ENCODE data around the gene FOXP3.

Gene FOXP3

DNA sequence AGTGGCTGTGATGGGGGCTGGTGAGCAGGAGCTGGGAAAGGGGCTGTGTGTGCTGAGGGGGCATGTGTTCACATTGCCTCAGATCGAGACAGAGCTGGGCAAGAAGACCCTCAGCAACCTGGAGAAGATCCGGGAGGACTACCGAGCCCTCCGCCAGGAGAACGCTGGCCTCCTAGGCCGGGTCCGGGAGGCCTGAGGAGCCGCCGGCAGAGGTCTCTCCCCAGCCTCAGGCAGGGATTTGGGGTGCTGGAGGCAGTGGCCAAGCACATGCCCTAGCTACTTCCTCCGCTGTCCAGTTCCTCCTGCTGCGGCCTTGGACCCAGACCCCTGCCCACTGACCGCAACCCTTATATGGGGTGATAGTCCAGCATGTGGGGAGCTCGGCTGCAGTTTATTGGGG, 14.4 kb downstream of the FOXP3 start:
- DNase-seq (ENCODE audit: low read depth in 2 of 2): no peak

GRCh38 chrX:49249616-49250015, 14.9 kb downstream of the FOXP3 start:
- no peak for DNase-seq (ENCODE audit: low read depth in 2 of 2)

DNA sequence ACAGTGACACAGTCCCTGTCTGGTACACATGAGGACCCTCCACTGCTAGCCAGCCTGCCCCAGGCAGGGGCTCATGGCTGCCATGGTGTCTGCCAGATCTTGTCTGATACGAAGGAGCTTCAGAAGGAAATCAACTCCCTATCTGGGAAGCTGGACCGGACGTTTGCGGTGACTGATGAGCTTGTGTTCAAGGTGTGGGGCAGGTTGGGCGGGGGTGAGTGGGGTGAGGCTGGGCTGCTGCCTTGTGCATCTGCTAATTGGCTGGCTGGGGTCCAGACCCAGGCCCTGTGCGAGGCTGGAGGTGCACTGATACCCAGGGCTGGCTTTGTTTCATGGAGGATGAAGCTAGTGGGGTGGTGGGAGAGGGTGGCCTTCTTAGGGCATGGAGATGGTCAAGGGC, 15.4 kb downstream of the FOXP3 start:
- no peak for DNase-seq (ENCODE audit: low read depth in 2 of 2)

GRCh38 chrX:49247916-49248811, 16.3 kb downstream of the FOXP3 start:
- DNase-seq (ENCODE audit: low read depth in 2 of 2): no peak

DNA sequence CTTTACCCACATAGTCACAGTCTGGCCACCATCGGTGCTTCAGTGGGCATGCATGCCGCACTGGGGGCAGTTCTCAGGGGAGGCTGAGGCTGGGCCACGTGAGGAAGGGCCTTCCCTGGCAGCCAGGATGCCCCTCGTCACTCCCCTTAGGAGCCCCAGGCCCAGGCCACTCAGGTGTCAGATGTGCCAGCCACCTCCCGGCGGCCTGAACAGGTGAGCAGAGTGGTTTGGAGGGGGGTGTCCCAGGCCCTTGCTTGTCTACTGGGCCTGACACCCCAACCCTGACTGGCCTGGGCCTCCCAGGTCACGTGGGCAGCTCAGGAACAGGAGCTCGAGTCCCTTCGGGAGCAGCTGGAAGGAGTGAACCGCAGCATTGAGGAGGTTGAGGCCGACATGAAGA, 17.2 kb downstream of the FOXP3 start:
- no peak for DNase-seq (ENCODE audit: low read depth in 2 of 2)

DNA sequence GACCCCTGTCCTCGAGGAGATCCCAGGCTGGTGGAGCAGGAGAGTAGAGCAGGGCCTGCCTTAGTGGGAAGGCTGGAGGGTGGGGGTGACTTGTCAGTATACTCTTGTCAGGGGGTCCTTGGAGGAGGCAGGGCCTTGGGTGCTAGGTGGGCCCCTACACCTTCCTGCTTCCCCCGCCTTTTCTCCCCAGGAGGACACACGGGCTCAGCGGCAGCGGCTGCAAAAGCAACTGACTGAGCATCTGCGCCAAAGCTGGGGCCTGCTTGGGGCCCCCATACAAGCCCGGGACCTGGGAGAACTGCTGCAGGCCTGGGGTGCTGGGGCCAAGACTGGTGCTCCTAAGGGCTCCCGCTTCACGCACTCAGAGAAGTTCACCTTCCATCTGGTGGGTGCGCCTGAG, 18.0 kb downstream of the FOXP3 start:
- DNase-seq (ENCODE audit: low read depth in 2 of 2): no peak

DNA sequence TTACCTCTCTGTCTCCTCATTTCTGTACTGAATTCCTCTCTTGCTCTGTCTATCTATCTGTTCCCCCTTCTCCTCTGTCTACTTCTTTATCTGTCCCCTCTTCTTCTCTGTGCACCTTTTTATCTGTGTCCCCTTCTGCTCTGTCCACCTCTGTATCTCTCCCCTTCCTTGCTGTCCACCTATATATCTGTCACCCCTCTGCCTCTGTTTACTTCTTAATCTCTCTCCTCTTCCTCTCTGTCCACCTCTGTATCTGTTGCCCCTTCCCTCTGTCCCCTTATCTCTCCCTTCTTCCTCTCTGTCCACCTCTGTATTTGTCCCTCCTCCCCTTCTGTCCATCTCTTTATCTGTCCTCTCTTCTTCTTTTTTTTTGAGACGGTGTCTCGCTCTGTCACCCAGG, 20.3 kb downstream of the FOXP3 start:
- no peak for DNase-seq (ENCODE audit: low read depth in 2 of 2)

GRCh38 chrX:49243166-49243565, 21.3 kb downstream of the FOXP3 start:
- DNase-seq (ENCODE audit: low read depth in 2 of 2): no peak

DNA sequence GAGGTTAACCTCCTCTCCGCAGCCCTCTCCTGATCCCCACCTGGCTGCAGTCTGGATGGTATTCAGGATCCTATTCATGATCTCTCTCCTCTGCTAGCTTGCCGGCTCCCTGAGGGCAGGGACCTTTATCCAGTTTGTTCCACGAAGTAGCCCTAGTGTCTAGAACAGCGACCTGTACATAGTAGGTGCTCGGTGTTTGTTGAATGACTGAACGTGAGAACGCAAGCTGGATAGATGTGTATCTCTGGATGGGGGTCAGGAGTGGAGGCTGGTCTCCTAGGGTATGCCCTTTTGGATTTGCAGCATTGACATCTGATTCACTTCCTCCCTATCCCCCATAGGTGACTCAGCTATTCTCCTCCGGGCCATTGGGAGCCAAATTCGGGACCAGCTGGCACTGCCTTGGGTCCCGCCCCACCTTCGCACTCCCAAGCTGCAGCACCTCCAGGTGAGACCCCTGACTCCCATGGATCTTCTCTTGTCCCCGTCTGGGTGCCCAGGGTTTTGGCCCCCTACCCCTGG, 21.9 kb downstream of the FOXP3 start:
- no peak for DNase-seq (ENCODE audit: low read depth in 2 of 2)

- no peak for DNase-seq (ENCODE audit: low read depth in 2 of 2)
Measured at GRCh38 chrX:49238735-49239134, 25.8 kb downstream of the FOXP3 start.

DNA sequence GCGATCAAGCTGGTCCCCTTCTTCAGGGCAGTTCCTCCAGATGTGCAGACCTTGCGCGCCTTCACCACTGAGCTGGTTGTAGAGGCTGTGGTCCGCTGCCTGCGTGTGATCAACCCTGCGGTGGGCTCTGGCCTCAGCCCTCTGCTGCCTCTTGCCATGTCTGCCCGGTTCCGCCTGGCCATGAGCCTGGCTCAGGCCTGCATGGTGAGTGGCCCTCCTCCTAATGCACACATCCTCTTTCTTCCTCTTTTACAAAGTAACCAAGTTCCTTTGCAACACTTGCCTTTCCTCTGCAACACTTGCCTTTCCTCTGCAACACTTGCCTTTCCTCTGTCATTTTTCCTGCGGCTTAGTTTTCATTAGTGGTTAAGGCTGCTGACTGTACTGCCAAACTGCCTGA, 27.4 kb downstream of the FOXP3 start:
- DNase-seq (ENCODE audit: low read depth in 2 of 2): no peak

- DNase-seq (ENCODE audit: low read depth in 2 of 2): no peak
Measured at GRCh38 chrX:49233887-49234555, 30.5 kb downstream of the FOXP3 start.

GRCh38 chrX:49233176-49233575, 31.3 kb downstream of the FOXP3 start, which contains the start of gene CACNA1F:
CACNA1F (minus strand) TSS chrX:49233340; CDS start chrX:49233309, 31 bp downstream.
- no peak for DNase-seq (ENCODE audit: low read depth in 2 of 2)

GRCh38 chrX:49232525-49232924, 32.0 kb downstream of the FOXP3 start:
- no peak for DNase-seq (ENCODE audit: low read depth in 2 of 2)

DNA sequence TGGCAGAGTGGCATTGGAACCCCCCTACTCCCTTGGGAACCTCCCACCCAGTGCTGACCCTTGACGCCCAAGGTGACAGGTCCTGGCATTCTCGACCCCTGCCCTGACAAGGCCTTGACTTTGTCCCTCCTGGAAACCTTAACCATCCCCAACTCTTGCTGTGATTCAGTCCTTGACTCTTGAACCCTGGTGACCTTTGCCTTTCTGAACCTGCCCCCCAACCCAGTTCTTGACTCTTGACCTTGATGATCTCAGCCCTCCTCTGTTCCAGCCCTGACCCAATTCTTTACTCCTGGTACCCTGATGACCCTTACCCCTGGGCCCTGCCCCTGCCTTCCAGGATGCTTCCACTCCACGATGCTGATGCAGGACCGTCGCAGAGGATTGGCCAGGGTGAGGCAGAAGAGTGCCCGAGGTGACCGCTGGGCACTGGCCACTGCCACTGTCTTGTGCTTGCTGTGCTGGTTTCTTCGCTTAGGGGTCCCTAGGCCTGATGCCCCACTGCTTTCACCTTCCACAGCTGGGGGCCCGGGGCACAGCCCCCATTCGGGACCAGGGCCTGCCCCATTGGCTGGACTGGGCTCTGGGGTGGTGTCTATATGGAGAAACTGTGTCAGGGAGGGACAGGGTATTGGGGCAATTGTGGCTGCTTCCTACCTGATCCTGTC, 33.0 kb downstream of the FOXP3 start:
- DNase-seq (ENCODE audit: low read depth in 2 of 2): no peak

GRCh38 chrX:49230500-49231232, 33.8 kb downstream of the FOXP3 start:
- DNase-seq (ENCODE audit: low read depth in 2 of 2): peak; percentile 31 to 58

- no peak for DNase-seq (ENCODE audit: low read depth in 2 of 2)
Measured at GRCh38 chrX:49228185-49228584, 36.3 kb downstream of the FOXP3 start.

DNA sequence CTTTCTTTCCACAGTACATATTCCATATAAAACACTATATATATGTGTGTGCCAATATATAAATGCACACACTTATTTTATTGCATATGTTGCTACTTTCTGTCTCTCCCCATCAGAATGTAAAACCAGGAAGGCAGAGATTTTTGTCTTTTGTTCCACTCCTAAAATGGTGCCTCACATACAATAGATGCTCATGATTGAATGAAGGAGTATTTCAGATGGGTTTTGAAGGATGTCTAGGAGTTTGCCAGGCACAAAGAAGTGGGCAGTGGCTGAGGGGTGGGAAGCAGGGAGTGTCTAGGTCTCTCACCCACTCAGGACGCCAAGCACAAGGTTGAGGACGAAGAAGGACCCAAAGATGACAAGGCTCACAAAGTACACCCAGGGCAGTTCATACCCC, 36.8 kb downstream of the FOXP3 start:
- no peak for DNase-seq (ENCODE audit: low read depth in 2 of 2)

DNA sequence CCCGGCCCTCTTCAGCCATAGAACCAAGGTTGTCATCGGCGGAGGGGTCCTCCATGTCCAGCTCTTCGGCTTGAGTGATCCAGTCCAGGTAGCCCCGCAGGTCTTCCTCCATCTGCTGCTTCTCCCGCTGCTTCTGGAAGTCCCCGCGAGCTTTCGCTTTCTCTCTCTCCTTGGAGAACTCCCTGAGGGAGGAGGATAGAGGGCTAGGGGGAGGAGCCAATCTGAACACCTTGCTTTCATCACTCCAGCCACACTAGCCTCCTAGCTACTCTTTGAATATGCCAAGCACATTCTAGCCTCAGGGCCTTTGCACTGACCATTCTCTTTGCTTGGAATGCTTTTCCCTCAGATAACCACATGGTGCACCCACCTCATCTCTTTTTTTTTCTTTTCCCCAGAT, 37.6 kb downstream of the FOXP3 start:
- no peak for DNase-seq (ENCODE audit: low read depth in 2 of 2)

GRCh38 chrX:49225858-49226257, 38.7 kb downstream of the FOXP3 start:
- no peak for DNase-seq (ENCODE audit: low read depth in 2 of 2)

DNA sequence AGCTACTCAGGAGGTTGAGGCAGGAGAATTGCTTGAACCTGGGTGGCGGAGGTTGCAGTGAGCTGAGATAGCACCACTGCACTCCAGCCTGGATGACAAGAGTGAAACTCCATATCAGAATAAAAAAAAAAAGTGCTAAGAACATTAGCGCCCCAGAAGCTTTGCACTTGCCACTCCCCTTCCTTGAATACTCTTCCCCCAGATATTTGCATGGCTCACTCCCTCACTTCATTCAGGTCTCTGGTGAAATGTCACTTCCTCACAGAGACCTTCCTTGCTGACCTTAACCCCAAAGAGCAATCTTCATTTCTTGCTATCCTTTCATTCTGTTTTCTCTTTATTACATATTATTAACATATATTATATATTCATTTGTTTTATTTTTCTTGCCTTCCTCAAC, 42.6 kb downstream of the FOXP3 start:
- DNase-seq (ENCODE audit: low read depth in 2 of 2): no peak

GRCh38 chrX:49220100-49220499, 44.4 kb downstream of the FOXP3 start:
- no peak for DNase-seq (ENCODE audit: low read depth in 2 of 2)

All from activated CD4-positive, alpha-beta T cell treated with anti-CD3 and anti-CD28 coated beads for 24 hours (primary cell).